ENCODE data around the gene PRKCI.

The PRKCI gene

DNA sequence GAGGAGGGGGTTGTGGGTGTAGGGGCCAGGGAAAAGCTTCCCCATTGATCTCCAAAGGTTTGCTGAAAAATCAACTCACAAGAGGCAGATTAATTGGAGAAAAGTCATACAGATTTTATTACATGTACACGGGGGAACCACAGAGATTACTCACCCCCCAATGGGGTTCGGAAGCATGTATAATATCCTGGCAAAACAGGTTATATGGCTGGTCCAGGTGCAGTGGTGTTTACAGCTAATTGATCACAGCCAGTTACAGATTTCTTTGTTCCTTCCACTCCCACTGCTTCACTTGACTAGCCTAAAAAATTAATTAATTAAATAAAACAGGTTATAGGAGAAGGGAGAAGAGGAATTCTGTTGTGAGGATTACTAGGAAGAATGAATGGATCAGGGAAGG lies 22.4 kb downstream of the PRKCI start:
- TF ChIP-seq, protein P1, sequence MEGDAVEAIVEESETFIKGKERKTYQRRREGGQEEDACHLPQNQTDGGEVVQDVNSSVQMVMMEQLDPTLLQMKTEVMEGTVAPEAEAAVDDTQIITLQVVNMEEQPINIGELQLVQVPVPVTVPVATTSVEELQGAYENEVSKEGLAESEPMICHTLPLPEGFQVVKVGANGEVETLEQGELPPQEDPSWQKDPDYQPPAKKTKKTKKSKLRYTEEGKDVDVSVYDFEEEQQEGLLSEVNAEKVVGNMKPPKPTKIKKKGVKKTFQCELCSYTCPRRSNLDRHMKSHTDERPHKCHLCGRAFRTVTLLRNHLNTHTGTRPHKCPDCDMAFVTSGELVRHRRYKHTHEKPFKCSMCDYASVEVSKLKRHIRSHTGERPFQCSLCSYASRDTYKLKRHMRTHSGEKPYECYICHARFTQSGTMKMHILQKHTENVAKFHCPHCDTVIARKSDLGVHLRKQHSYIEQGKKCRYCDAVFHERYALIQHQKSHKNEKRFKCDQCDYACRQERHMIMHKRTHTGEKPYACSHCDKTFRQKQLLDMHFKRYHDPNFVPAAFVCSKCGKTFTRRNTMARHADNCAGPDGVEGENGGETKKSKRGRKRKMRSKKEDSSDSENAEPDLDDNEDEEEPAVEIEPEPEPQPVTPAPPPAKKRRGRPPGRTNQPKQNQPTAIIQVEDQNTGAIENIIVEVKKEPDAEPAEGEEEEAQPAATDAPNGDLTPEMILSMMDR (IDR thresholded peaks at IDR 0.05; ENCODE audit: low read depth, low read length), result no peak
- TF ChIP-seq, protein P2, sequence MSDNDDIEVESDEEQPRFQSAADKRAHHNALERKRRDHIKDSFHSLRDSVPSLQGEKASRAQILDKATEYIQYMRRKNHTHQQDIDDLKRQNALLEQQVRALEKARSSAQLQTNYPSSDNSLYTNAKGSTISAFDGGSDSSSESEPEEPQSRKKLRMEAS (IDR thresholded peaks at IDR 0.05; ENCODE audit: low read depth, low read length), result no peak
- TF ChIP-seq MYC (IDR thresholded peaks at IDR 0.05; ENCODE audit: low read depth, low read length) (no peak), POLR2A (IDR thresholded peaks at IDR 0.05; ENCODE audit: extremely low read depth, insufficient read length) (no peak)
- no peak overlapping the region for H3K4me3 ChIP-seq (ENCODE audit: low read depth, low read length)
- DNase-seq (ENCODE audit: low read depth), result no peak

DNA sequence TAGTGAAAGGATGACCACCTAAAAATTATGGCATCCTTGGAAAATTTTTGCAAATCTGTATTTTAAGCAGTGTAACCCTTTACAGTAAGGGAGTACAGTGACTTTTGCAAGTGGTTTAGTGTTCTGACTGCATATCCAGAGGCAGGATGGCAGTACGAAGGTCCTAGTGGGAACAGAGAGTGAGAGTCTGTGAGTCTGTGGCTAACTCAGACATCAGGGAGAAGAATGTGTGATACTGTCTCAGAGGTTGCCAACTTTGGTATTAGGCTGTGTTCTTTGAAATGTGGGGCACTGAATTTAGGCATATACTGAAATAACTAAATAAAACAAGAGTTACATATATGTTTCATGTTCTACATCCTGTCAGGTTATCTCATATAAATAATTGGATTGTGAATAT lies 25.7 kb downstream of the PRKCI start:
- TF ChIP-seq, protein P2 (IDR thresholded peaks at IDR 0.05; ENCODE audit: low read depth, low read length), result no peak
- no peak for TF ChIP-seq MYC (IDR thresholded peaks at IDR 0.05; ENCODE audit: low read depth, low read length)
- TF ChIP-seq POLR2A (IDR thresholded peaks at IDR 0.05; ENCODE audit: extremely low read depth, insufficient read length), result no peak
- TF ChIP-seq, protein P1 (IDR thresholded peaks at IDR 0.05; ENCODE audit: low read depth, low read length), result no peak
- no peak for DNase-seq (ENCODE audit: low read depth)

DNA sequence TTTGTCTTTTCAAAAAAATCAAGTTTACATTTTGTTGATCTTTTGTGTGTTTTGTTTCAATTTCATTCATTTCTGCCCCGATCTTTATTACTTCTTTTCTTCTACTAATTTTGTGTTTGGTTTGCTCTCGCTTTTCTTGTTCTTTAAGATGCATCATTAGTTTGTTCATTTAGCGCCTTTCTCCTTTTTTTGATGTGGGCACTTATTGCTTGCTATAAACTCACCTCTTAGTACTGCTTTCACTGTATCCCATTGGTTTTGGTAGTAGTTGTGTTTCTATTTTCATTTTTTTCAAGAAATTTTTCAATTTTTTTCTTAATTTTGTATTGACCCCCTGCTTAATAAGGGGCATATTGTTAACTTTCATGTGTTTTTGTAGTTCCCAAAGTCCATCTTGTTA lies 34.4 kb downstream of the PRKCI start:
- no peak for TF ChIP-seq MYC (IDR thresholded peaks at IDR 0.05; ENCODE audit: low read depth, low read length)
- TF ChIP-seq, protein P1 (IDR thresholded peaks at IDR 0.05; ENCODE audit: low read depth, low read length), result no peak
- TF ChIP-seq, protein P2 (IDR thresholded peaks at IDR 0.05; ENCODE audit: low read depth, low read length), result no peak
- no peak for TF ChIP-seq POLR2A (IDR thresholded peaks at IDR 0.05; ENCODE audit: extremely low read depth, insufficient read length)
- H3K4me3 ChIP-seq (ENCODE audit: low read depth, low read length), result no peak overlapping the region
- no peak for DNase-seq (ENCODE audit: low read depth)

More for the DNA sequence above, 25.7 kb downstream of the PRKCI start:
- H3K4me3 ChIP-seq (ENCODE audit: low read depth, low read length), result no peak overlapping the region

DNA sequence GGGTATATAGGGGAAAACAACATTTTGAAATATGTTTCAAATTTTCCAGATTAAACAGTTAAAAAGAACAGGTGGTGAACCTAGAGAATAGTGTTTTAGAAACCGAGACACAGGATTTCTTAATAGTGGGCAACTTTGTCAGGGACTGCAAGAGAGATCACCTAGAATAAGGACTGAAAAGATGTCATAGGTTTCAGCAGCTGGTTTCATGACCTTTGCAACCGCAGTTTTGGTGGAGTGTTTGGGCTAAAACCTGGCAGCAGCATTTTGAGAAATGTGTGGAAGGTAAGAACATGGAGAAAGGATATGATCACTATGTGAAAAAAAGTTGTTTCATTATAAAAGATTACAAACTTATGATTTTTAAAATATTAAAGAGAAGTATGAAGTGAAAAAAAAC lies 34.9 kb downstream of the PRKCI start:
- no peak for DNase-seq (ENCODE audit: low read depth)
- no peak overlapping the region for H3K4me3 ChIP-seq (ENCODE audit: low read depth, low read length)
- TF ChIP-seq, protein P1 (IDR thresholded peaks at IDR 0.05; ENCODE audit: low read depth, low read length), result no peak
- TF ChIP-seq, protein P2 (IDR thresholded peaks at IDR 0.05; ENCODE audit: low read depth, low read length), result no peak
- TF ChIP-seq POLR2A (IDR thresholded peaks at IDR 0.05; ENCODE audit: extremely low read depth, insufficient read length) (no peak), MYC (IDR thresholded peaks at IDR 0.05; ENCODE audit: low read depth, low read length) (no peak)

DNA sequence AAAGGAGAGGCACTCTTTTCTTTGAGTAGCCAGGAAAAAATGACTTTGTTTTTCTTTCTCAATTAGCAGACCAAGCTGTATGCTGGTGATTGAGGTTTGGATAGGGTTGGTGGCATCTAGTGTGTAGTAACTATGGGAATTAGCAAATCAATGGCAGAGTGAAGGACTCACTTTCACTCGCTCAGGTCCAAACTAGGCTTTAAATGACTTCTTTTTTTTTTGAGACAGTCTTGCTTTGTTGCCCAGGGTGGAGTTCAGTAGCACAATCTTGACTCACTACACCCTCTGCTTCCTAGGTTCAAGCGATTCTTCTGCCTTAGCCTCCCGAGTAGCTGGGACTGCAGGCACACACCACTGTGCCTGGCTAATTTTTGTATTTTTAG lies 35.9 kb downstream of the PRKCI start:
- DNase-seq (ENCODE audit: low read depth), result no peak
- no peak overlapping the region for H3K4me3 ChIP-seq (ENCODE audit: low read depth, low read length)
- TF ChIP-seq, protein P2 (IDR thresholded peaks at IDR 0.05; ENCODE audit: low read depth, low read length), result no peak
- TF ChIP-seq, protein P1 (IDR thresholded peaks at IDR 0.05; ENCODE audit: low read depth, low read length), result no peak
- TF ChIP-seq MYC (IDR thresholded peaks at IDR 0.05; ENCODE audit: low read depth, low read length), result no peak
- no peak for TF ChIP-seq POLR2A (IDR thresholded peaks at IDR 0.05; ENCODE audit: extremely low read depth, insufficient read length)

DNA sequence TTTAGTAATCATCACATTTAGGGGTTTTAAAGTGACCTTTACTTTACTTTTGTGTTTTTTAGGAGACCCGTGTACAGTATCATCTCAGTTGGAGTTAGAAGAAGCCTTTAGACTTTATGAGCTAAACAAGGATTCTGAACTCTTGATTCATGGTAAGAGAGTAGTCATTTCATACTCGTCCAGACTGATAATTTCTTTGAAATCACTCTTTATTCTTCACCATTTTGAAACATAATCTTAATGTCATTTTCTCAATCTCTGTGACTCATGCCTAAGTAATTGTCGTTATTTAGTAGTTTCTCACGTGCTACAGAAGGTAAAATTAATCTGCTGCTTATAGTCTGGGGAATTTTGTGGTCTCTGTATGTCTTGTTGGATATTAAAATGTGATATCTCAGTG lies 37.7 kb downstream of the PRKCI start:
- DNase-seq (ENCODE audit: low read depth), result no peak

More for the DNA sequence above, 37.7 kb downstream of the PRKCI start:
- H3K4me3 ChIP-seq (ENCODE audit: low read depth, low read length), result no peak overlapping the region
- TF ChIP-seq, protein P2 (IDR thresholded peaks at IDR 0.05; ENCODE audit: low read depth, low read length), result no peak
- TF ChIP-seq, protein P1 (IDR thresholded peaks at IDR 0.05; ENCODE audit: low read depth, low read length), result no peak
- TF ChIP-seq MYC (IDR thresholded peaks at IDR 0.05; ENCODE audit: low read depth, low read length), result no peak
- no peak for TF ChIP-seq POLR2A (IDR thresholded peaks at IDR 0.05; ENCODE audit: extremely low read depth, insufficient read length)

Data from NB4 (cell line).